GM19468 (cell line): ENCODE data around the gene SMAP2.

Experiments used
- ATAC-seq: cut with Tn5 transposase; IDR thresholded peaks from one replicate; pipeline ENCODE4 v1.9.1; 2021; ENCODE audit warnings: mild to moderate bottlenecking, moderate library complexity, moderate number of reproducible peaks; ENCODE audit not compliant: unreplicated experiment; ENCODE audit errors: extremely low read depth

Gene SMAP2

GRCh38 chr1:40413527-40414252, 40.2 kb downstream of the SMAP2 start:
- ATAC-seq = no peak

DNA sequence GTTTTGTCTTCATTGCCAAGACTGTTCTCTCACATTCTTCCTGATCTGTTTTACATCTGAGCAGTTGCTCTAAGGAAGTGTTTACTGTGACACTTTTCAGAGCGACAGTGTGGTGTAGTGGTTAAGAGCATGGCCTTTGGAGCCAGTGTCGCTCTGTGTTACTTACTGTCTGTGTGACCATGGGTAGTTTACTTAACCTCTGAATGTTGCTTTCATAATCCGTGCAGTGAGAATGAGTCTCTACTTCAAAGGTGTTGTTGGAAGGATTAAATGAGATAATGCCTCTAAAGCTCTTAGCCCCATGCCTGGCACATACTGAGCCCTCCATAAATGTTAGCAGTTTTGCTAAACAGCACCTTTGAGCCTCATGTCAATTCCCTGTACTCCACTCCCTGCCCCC, 40.8 kb downstream of the SMAP2 start:
- no peak for ATAC-seq

- ATAC-seq = no peak
These were observed 43.2 kb downstream of the SMAP2 start for GRCh38 chr1:40416709-40417108.

GRCh38 chr1:40421431-40422384, 48.2 kb downstream of the SMAP2 start:
- ATAC-seq = no peak

DNA sequence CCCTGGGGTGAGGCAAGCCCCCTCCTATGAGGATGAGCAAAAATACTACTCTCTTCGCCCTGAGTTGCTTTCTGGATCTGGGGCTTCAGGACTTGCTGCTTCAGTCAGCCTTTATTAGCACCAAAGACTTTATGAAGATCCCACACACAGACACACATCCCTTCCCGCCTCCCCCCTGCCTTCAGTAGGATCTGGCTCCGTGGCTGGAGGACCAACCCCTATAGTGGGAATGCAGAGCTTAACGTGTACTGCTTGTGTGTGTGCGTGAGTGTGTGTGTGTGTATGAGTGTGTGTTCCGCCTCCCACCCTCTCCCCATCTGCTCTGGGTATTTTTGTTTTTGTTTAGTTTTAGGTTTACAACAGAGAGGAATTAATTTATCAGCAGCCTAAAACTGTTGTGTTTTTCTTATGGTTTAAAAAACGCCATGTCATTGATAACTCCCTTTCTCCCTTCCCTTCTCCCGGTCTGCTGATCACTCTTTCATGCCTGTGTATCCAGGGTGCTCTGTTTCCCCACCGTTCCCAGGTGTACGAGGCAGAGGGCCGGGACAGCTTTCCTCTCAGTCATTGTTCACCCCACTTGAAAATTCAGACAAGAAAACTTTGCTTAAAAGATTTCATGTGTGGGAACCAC, 49.2 kb downstream of the SMAP2 start:
- ATAC-seq = no peak

- ATAC-seq = no peak
These were observed 49.7 kb downstream of the SMAP2 start for GRCh38 chr1:40423264-40423642.

DNA sequence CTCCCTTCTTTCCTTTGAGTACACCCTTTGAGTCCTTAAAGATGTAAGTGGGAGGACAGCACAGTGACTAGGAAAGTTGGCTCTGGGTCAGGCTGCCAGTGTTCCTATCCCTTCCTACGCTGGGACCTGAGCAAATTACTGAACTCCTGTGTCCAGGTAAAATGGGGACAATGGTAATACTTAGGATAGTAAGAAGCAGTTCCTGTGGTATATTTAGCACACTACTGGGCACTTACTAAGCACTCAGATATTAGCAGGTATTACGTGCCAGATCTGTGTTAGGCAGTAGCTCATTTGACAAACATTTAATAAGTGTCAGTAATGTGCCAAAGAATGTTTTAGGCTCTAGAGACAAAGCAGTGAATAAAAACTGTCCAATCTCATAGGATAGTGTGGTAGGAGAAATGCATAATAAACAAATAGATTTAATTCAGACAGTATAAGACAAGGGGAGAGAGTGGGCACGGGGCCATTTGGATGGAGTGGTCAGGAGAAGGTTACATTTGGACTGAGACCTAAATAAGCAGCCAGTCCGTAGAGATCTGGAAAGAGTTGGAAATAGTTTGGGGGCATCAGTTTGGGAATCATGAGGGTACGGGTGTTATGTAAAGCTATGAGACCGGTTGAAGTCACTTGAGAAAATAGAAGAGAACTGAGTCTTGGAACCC, 50.6 kb downstream of the SMAP2 start:
- ATAC-seq = no peak

DNA sequence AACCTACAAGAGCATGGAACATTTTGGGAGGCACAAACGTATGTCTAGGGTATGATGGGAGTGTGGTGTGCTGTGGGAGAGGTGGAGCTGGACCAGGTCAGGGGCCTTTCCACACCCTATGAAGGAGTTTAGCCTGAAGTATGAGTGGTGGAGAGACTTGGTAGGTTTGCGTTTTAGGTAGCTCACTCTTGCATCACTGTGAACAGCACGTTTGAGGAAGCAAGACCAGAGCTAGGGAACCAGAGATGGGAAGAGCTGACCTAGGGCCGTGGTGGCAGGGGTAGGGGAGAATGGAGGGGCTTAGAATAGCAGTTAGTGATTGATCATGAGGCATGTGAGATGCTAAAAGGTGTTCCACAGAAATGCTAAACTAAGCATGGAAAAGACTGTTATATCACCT, 51.7 kb downstream of the SMAP2 start:
- ATAC-seq = no peak

GRCh38 chr1:40431385-40431784, 57.9 kb downstream of the SMAP2 start:
- no peak for ATAC-seq

DNA sequence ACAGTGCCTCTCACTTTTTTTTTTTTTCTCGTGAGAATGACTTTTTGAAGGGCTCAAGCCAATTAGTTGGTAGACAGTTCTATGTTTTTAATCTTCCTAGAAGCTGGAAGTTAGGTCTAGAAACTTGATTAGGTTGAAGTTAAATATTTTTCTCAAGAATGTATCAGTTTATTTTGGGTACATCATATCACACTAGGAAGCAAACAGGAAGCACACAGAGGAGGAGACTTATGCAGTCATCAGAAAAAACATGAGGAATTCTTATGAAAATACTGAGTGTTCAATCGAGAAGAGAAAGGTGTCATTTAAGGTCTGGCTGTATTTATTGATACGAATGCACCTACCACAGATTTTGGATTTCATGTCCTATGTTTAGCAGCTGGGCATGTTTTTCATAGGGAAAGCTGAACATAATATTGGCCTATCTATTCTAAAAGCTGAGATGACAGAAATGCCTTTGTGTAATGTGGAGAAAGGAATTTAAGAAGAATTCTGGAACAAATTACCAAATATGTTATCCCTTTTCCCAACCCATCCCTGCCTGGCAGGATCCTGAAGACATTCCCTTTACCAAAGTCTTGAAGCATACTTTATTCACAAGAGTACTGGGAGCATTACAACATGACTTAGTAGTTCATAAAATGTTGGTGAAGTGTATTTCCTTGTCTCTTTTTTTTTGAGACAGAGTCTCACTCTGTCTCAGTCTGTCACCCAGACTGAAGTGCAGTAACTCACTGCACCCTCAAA, 59.3 kb downstream of the SMAP2 start:
- ATAC-seq = no peak

GRCh38 chr1:40435471-40435870, 61.9 kb downstream of the SMAP2 start:
- ATAC-seq = no peak

DNA sequence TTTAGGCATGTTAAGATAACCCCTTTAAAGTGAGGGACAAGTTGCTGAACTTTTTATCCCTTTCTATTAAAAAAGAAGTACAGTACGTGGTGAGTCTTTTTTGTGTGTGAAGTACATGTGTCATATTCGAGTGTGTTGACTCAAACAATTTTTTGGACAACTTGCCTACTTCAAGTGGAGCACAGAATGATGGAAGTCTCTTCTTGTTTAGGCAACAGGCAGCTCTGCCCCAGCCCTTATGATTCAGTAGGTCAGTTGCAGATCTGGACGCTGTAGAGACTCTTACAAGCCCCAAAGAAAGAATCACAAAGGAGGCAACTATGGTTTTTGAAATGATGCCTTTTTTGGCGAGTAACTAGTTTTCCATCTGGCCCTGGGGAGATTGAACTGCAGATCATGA, 62.3 kb downstream of the SMAP2 start:
- no peak for ATAC-seq

- ATAC-seq = no peak
These were observed 65.0 kb downstream of the SMAP2 start for GRCh38 chr1:40438391-40439015.

DNA sequence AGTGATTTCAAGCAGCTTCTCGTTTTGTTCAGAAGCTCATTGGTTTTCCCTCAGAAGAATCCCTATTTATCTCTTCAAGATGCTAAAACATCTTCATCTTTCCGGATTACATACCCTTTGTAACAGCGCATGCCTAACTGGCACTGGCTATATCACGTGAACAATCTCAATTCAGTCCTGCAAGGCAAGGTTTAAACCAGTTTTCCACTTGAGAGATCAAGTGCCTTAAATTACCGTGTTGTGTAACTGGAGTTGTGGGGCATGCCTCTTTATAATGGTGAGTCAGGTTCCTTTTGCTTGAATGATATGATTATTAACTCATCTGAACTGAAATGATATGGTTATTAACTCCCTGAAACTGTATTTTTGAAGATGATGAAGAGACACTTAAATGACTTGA, 65.7 kb downstream of the SMAP2 start:
- no peak for ATAC-seq

GRCh38 chr1:40449684-40450494, 76.4 kb downstream of the SMAP2 start, which contains the start of gene ZFP69B:
ZFP69B (plus strand) TSS chr1:40450476; CDS start chr1:40450962, 486 bp downstream.
- ATAC-seq = peak; percentile 78

GRCh38 chr1:40450495-40451237, 77.1 kb downstream of the SMAP2 start:
- no peak for ATAC-seq

- ATAC-seq = no peak
These were observed 77.7 kb downstream of the SMAP2 start for GRCh38 chr1:40451238-40451585.

- no peak for ATAC-seq
These were observed 81.3 kb downstream of the SMAP2 start for GRCh38 chr1:40454873-40455272.
